H1 (cell line): ENCODE results near the gene SLC4A7. TPM values are rescaled to one million over a fixed set of nuclear protein-coding genes. Genes with fewer than 3 reads are reported as not detected.

ENCODE experiments used
- CTCF ChIA-PET: fragments of 300-600 bp; sonication (Branson Sonifier 250); formaldehyde crosslinking; loops from one replicate; lab custom pipeline; 2021; ENCODE audit not compliant: partially characterized antibody; lab: Charles Lee
- POLR2A ChIA-PET: fragments of 300-600 bp; sonication (Branson Sonifier 250); formaldehyde crosslinking; loops from one replicate; lab custom pipeline; 2021; ENCODE audit warnings: inconsistent platforms; ENCODE audit not compliant: partially characterized antibody; lab: Charles Lee
- DNase-seq, 2 experiments: peaks; one replicate each; pipeline versions ENCODE4 v3.0.0 to v3.0.0-alpha.2; 2010 to 2022; ENCODE audit warnings: low spot score in 2 of 2, low read depth in 1 of 2, mixed read lengths in 1 of 2
- FAIRE-seq: peaks from 2 replicates; lab custom pipeline; 2011; peaks lifted over from hg19 to GRCh38; lab: Jason Lieb, UNC
- H2AFZ ChIP-seq: 2 replicates; pipeline ENCODE4 v1.8.1; 2012; ENCODE audit warnings: low read length, inconsistent platforms
- H2AK5ac ChIP-seq: 2 replicates; pipeline ENCODE4 v1.6.1; 2013; ENCODE audit warnings: low read depth, low read length
- H2BK120ac ChIP-seq: replicated peaks from 2 replicates; pipeline ENCODE3; 2013; ENCODE audit warnings: low read depth, low read length, inconsistent platforms
- H2BK12ac ChIP-seq: 2 replicates; pipeline ENCODE4 v1.6.1; 2013; ENCODE audit warnings: low read depth, low read length
- H2BK15ac ChIP-seq: 2 replicates; pipeline ENCODE4 v1.6.1; 2013; ENCODE audit warnings: low read length
- H2BK20ac ChIP-seq: 2 replicates; pipeline ENCODE4 v1.6.1; 2013; ENCODE audit warnings: low read length
- H2BK5ac ChIP-seq: 2 replicates; pipeline ENCODE4 v1.6.1; 2013; ENCODE audit warnings: low read depth, low read length
- H3K14ac ChIP-seq: 2 replicates; pipeline ENCODE4 v1.6.1; 2013; ENCODE audit warnings: inconsistent platforms; ENCODE audit not compliant: insufficient read length
- H3K18ac ChIP-seq: 2 replicates; pipeline ENCODE4 v1.6.1; 2013; ENCODE audit warnings: low read length; ENCODE audit errors: extremely low read depth
- H3K23ac ChIP-seq: 2 replicates; pipeline ENCODE4 v1.6.1; 2013; ENCODE audit warnings: inconsistent platforms; ENCODE audit not compliant: insufficient read length
- H3K23me2 ChIP-seq: 2 replicates; pipeline ENCODE4 v1.6.1; 2013; ENCODE audit warnings: low read depth, low read length
- H3K27ac ChIP-seq: 2 replicates; pipeline ENCODE4 v1.6.1; 2011; ENCODE audit warnings: low read depth, low read length, inconsistent platforms
- H3K27me3 ChIP-seq, 4 experiments: replicated peaks in 1 of 4; 1 replicate in 1 of 4; 2 replicates in 3 of 4; pipeline versions ENCODE4 v1.6.1 to v1.8.1; 2011 to 2013; ENCODE audit warnings: low read length in 3 of 4, mild to moderate bottlenecking in 3 of 4, inconsistent platforms in 2 of 4, mixed read lengths in 2 of 4, moderate library complexity in 1 of 4; ENCODE audit not compliant: control insufficient read depth in 3 of 4, insufficient read depth in 3 of 4; ENCODE audit errors: extremely low read depth in 1 of 4
- H3K36me3 ChIP-seq, 4 experiments: 2 replicates each; pipeline versions ENCODE4 v1.6.1 to v1.8.1; 2011 to 2013; ENCODE audit warnings: mild to moderate bottlenecking in 4 of 4, low read length in 3 of 4, moderate library complexity in 2 of 4, control low read depth in 1 of 4, inconsistent platforms in 1 of 4; ENCODE audit not compliant: insufficient read depth in 4 of 4, control insufficient read depth in 2 of 4
- H3K4ac ChIP-seq: replicated peaks from 2 replicates; pipeline ENCODE3; 2013; ENCODE audit warnings: low read length, low read depth, mixed read lengths, inconsistent platforms; ENCODE audit not compliant: insufficient read length
- H3K4me1 ChIP-seq, 4 experiments: replicated peaks in 1 of 4; 1 replicate in 1 of 4; 2 replicates in 3 of 4; pipeline versions ENCODE4 v1.6.1 to v1.8.1; 2011 to 2013; ENCODE audit warnings: low read length in 3 of 4, inconsistent platforms in 2 of 4, mixed read lengths in 1 of 4; ENCODE audit not compliant: insufficient read depth in 4 of 4, control insufficient read depth in 3 of 4
- H3K4me2 ChIP-seq, 2 experiments: 2 replicates each; pipeline versions ENCODE4 v1.6.1 to v1.8.1; 2011 to 2013; ENCODE audit warnings: low read depth in 2 of 2, low read length in 2 of 2, control low read depth in 1 of 2, inconsistent platforms in 1 of 2, mild to moderate bottlenecking in 1 of 2; ENCODE audit not compliant: insufficient read depth in 1 of 2
- H3K4me3 ChIP-seq, 4 experiments: fragments of 200-600, 300-600 bp in 1 of 4; sonication (generic), shearing (Covaris generic), sonication (Bioruptor Twin) in 1 of 4; 2 replicates each; pipeline versions ENCODE4 v1.5.1 to v1.8.1; 2011 to 2016; ENCODE audit warnings: low read length in 4 of 4, low read depth in 3 of 4, control low read depth in 2 of 4, inconsistent platforms in 2 of 4, mild to moderate bottlenecking in 2 of 4, mixed read lengths in 1 of 4, moderate library complexity in 1 of 4; ENCODE audit not compliant: insufficient read depth in 2 of 4; ENCODE audit errors: extremely low read depth in 1 of 4
- H3K56ac ChIP-seq: replicated peaks from 2 replicates; pipeline ENCODE3; 2013; ENCODE audit warnings: low read depth, mild to moderate bottlenecking, mixed read lengths, low read length, inconsistent platforms; ENCODE audit not compliant: insufficient read length
- H3K79me1 ChIP-seq: 2 replicates; pipeline ENCODE4 v1.6.1; 2013; ENCODE audit warnings: low read depth, low read length, control low read depth
- H3K79me2 ChIP-seq, 2 experiments: 2 replicates each; pipeline versions ENCODE4 v1.6.1 to v1.8.1; 2012 to 2013; ENCODE audit warnings: low read length in 2 of 2, mild to moderate bottlenecking in 2 of 2, inconsistent platforms in 1 of 2; ENCODE audit not compliant: insufficient read depth in 2 of 2, control insufficient read depth in 1 of 2
- H3K9ac ChIP-seq, 4 experiments: replicated peaks in 1 of 4; 1 replicate in 1 of 4; 2 replicates in 3 of 4; pipeline versions ENCODE4 v1.6.1 to v1.8.1; 2011 to 2013; ENCODE audit warnings: low read depth in 3 of 4, low read length in 3 of 4, control low read depth in 2 of 4, mild to moderate bottlenecking in 2 of 4, moderate library complexity in 2 of 4, inconsistent platforms in 1 of 4; ENCODE audit errors: extremely low read depth in 1 of 4
- H3K9me3 ChIP-seq, 2 experiments: 2 replicates each; pipeline versions ENCODE4 v1.6.1 to v1.8.1; 2012 to 2013; ENCODE audit warnings: mild to moderate bottlenecking in 2 of 2, moderate library complexity in 2 of 2, control low read depth in 1 of 2, inconsistent platforms in 1 of 2, low read depth in 1 of 2, low read length in 1 of 2, mixed read lengths in 1 of 2; ENCODE audit not compliant: insufficient read depth in 2 of 2
- H4K20me1 ChIP-seq, 2 experiments: replicated peaks in 1 of 2; 2 replicates each; pipeline versions ENCODE3 to v1.8.1; 2011 to 2013; ENCODE audit warnings: inconsistent platforms in 2 of 2, low read length in 2 of 2, mild to moderate bottlenecking in 1 of 2; ENCODE audit not compliant: insufficient read depth in 2 of 2, control insufficient read depth in 1 of 2
- H4K5ac ChIP-seq: 2 replicates; pipeline ENCODE4 v1.6.1; 2013; ENCODE audit warnings: low read length, low read depth, mixed read lengths, inconsistent platforms; ENCODE audit not compliant: insufficient read length
- H4K8ac ChIP-seq: 2 replicates; pipeline ENCODE4 v1.8.0; 2013; ENCODE audit warnings: mild to moderate bottlenecking, moderate library complexity, low read length, inconsistent platforms; ENCODE audit not compliant: insufficient read depth; ENCODE audit errors: extremely low read depth
- H4K91ac ChIP-seq: replicated peaks from 2 replicates; pipeline ENCODE3; 2013; ENCODE audit warnings: low read length, mixed read lengths, inconsistent platforms; ENCODE audit not compliant: insufficient read length
- ATF3 ChIP-seq: IDR thresholded peaks from 2 replicates; pipeline ENCODE4 v1.6.1; 2011; ENCODE audit warnings: low read depth, mild to moderate bottlenecking, low read length; ENCODE audit not compliant: insufficient read depth
- CBX8 ChIP-seq: fragments of 300-800, 300-1000 bp; sonication (generic); IDR thresholded peaks from 2 replicates; pipeline ENCODE4 v1.7.1; 2016; ENCODE audit warnings: low read depth, low read length, borderline replicate concordance
- CEBPB ChIP-seq: IDR thresholded peaks from 2 replicates; pipeline ENCODE4 v1.6.1; 2012; ENCODE audit warnings: low read depth, low read length
- CHD2 ChIP-seq: IDR thresholded peaks from 2 replicates; pipeline ENCODE4 v1.6.1; 2012; ENCODE audit warnings: low read length, improper control_type of control experiment
- HDAC2 ChIP-seq, 2 experiments: fragments of 300-600 bp in 1 of 2; sonication (generic) in 1 of 2; IDR thresholded peaks; 2 replicates each; pipeline ENCODE4 v1.6.1; 2011 to 2012; ENCODE audit warnings: low read depth in 2 of 2, low read length in 2 of 2, mild to moderate bottlenecking in 2 of 2, moderate library complexity in 2 of 2, borderline replicate concordance in 1 of 2, inconsistent platforms in 1 of 2
- JUN ChIP-seq: IDR thresholded peaks from 2 replicates; pipeline ENCODE4 v1.6.1; 2011; ENCODE audit warnings: low read depth, mild to moderate bottlenecking, improper control_type of control experiment, low read length
- KDM4A ChIP-seq: IDR thresholded peaks from one replicate; pipeline ENCODE4 v1.7.1; 2012; ENCODE audit warnings: low read depth, mild to moderate bottlenecking, moderate library complexity, low read length, inconsistent platforms; ENCODE audit not compliant: severe bottlenecking
- POLR2AphosphoS5 ChIP-seq: IDR thresholded peaks from 2 replicates; pipeline ENCODE4 v1.6.1; 2011; ENCODE audit warnings: low read depth, low read length
- RNF2 ChIP-seq: fragments of 200-900, 300-1000 bp; sonication (generic); IDR thresholded peaks from 2 replicates; pipeline ENCODE4 v1.7.1; 2016; ENCODE audit warnings: borderline replicate concordance, low read depth, mild to moderate bottlenecking, antibody characterized with exemption, low read length; ENCODE audit not compliant: poor library complexity, severe bottlenecking; ENCODE audit errors: missing control alignments
- SP1 ChIP-seq: IDR thresholded peaks from 2 replicates; pipeline ENCODE4 v1.6.1; 2011; ENCODE audit warnings: low read depth, low read length
- SUZ12 ChIP-seq: fragments of 200-600 bp; sonication (generic); IDR thresholded peaks from 2 replicates; pipeline ENCODE4 v1.6.1; 2012; ENCODE audit warnings: mild to moderate bottlenecking, inconsistent platforms, low read length, moderate library complexity, mixed read lengths
- TAF7 ChIP-seq: optimal IDR thresholded peaks from 2 replicates; pipeline ENCODE3; 2011; ENCODE audit warnings: low read depth, mild to moderate bottlenecking, inconsistent platforms, low read length, moderate library complexity, borderline replicate concordance
- TEAD4 ChIP-seq: IDR thresholded peaks from 2 replicates; pipeline ENCODE4 v1.6.1; 2012; ENCODE audit warnings: low read depth, low read length, inconsistent platforms, mixed read lengths
- WGBS, 2 experiments: shearing (Covaris generic) in 1 of 2; methylation state at CpG; one replicate each; pipeline versions ENCODE4 v1.1.6 to v1.1.7; 2013 to 2015; ENCODE audit warnings: low lambda C conversion rate in 2 of 2, mixed read lengths in 2 of 2, inconsistent platforms in 1 of 2, low coverage in 1 of 2, missing lambda C conversion rate in 1 of 2; ENCODE audit not compliant: insufficient replicate concordance in 2 of 2, insufficient coverage in 1 of 2, insufficient read length in 1 of 2; ENCODE audit errors: extremely low coverage in 1 of 2, missing lambda C conversion rate in 1 of 2; 5-methylcytosine and 5-hydroxymethylcytosine counted together
- polyA plus RNA-seq, 7 experiments: library from polyadenylated mRNA; depleted of rRNA in 3 of 7; stranded (reverse) in 5 of 7; unstranded in 2 of 7; fragments of >200 nt in 5 of 7; fragments of 200-250 nt in 2 of 7; gene quantifications; 1 replicate in 5 of 7; 2 replicates in 1 of 7; 4 replicates in 1 of 7; pipeline versions ENCODE4 v1.2.1 to v1.2.3, GENCODE V29; 2011 to 2013; ENCODE audit warnings: missing spikeins in 2 of 7, mixed read lengths in 2 of 7
- total RNA-seq: library from RNA; stranded (reverse); fragmentation: NEBNext Ultra II Directional; extraction: Animal tissue kit (Norgen Biotek cat#: 25700); gene quantifications from 2 replicates; pipeline ENCODE4 v1.2.1, GENCODE V29; 2021

The SLC4A7 gene
- total and polyA plus RNA-seq, 2 of the 8 experiments (the other 6 are each of a cell fraction or from before 2014, with no cell fraction given) = 14.9 to 70.5 TPM

DNA sequence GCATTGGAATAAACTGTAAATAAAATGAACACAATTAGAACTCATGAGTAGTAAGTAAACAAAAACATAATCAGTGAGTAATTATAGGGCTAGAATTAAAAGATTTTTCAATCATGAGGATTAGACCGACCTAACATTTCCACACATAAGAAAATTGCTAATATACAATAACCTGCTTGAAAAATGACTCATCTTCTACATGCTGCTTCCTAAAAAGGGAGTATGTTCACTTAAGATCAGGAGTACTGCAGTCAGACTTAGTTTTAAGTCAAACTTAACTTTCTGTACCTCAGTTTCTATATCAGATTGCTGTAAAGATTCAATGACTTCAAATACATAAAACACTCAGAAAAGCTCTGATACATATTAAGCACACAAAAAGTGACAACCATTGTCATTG lies 92.4 kb downstream of the SLC4A7 start:
- H3K36me3 ChIP-seq = peaks cover 2 to 36% (median 15%) of the 10 kb centered on the region in 4 experiments; a peak in 6 of 8 replicates
- WGBS, 2 experiments = 89% methylated on average over 1 of the region's 1 CpG; no CpG with 5 or more reads in 1 of the 2 experiments
- no peak for FAIRE-seq
- TF ChIP-seq ATF3 (no peak), JUN (no peak), KDM4A (no peak), CBX8 (no peak), CEBPB (no peak), CHD2 (no peak), SP1 (no peak), SUZ12 (no peak), RNF2 (no peak), TEAD4 (no peak), TAF7 (no peak), HDAC2 (IDR thresholded peaks at IDR 0.05; ENCODE audit: borderline replicate concordance in 1 of 2, low read depth in 2 of 2, low read length in 2 of 2) (no peak), POLR2AphosphoS5 (no peak)

More for the DNA sequence above, 92.4 kb downstream of the SLC4A7 start:
- no peak overlapping the region for H3K4ac ChIP-seq
- no peak overlapping the region for H3K27ac ChIP-seq
- ChIA-PET CTCF (no interaction called here), POLR2A (no interaction called here)
- no peaks in the 10 kb centered on the region for H3K4me1 ChIP-seq
- H2BK12ac ChIP-seq = no peak overlapping the region
- no peak overlapping the region for H3K4me2 ChIP-seq
- no peak overlapping the region for H2AFZ ChIP-seq
- no peaks in the 10 kb centered on the region for H3K79me2 ChIP-seq
- no peaks in the 10 kb centered on the region for H3K23me2 ChIP-seq
- no peaks in the 10 kb centered on the region for H4K20me1 ChIP-seq
- H3K79me1 ChIP-seq = no peaks in the 10 kb centered on the region
- no peak overlapping the region for H2BK120ac ChIP-seq
- H2AK5ac ChIP-seq = no peak overlapping the region
- no peak overlapping the region for H3K18ac ChIP-seq
- H3K23ac ChIP-seq = no peak overlapping the region
- no peak overlapping the region for H2BK5ac ChIP-seq
- H4K8ac ChIP-seq = no peak overlapping the region
- H3K27me3 ChIP-seq = no peaks in the 10 kb centered on the region
- H2BK20ac ChIP-seq = no peak overlapping the region
- H3K4me3 ChIP-seq = no peak overlapping the region
- H3K14ac ChIP-seq = no peak overlapping the region
- H2BK15ac ChIP-seq = no peak overlapping the region
- no peak overlapping the region for H3K56ac ChIP-seq
- no peak overlapping the region for H4K5ac ChIP-seq
- H3K9me3 ChIP-seq = no peaks in the 10 kb centered on the region
- no peak overlapping the region for H4K91ac ChIP-seq
- DNase-seq = no peak
- no peak overlapping the region for H3K9ac ChIP-seq
